VCaP (cell line): ENCODE results near the gene AFF1.
"Not testable (repeated sequence)": the region's sequence is repeated elsewhere in the genome, so short reads cannot be mapped to it uniquely, and the experiment has no call there.

ENCODE experiments used
- H3K27ac ChIP-seq: fragments of 450-650 bp; 2 replicates; pipeline ENCODE4 v1.5.1; 2017
- CTCF ChIP-seq: fragments of 450-650 bp; conservative IDR thresholded peaks from 2 replicates; pipeline ENCODE4 v1.5.1; 2017; ENCODE audit warnings: mild to moderate bottlenecking, moderate library complexity

AFF1 gene

GRCh38 chr4:86993909-86994681 is 59.3 kb downstream of the AFF1 start:
- TF ChIP-seq CTCF, result no peak
- H3K27ac ChIP-seq, result peak overlapping the region; percentile 19; the same call in 1 of the 2 replicates

GRCh38 chr4:86994686-86995085 is 59.9 kb downstream of the AFF1 start:
- H3K27ac ChIP-seq, result peak overlapping the region; percentile 19; the same call in 1 of the 2 replicates
- no peak for TF ChIP-seq CTCF

- not testable (repeated sequence) for H3K27ac ChIP-seq
Measured at GRCh38 chr4:86996510-86996909, 61.7 kb downstream of the AFF1 start.

GRCh38 chr4:86999136-86999643 is 64.4 kb downstream of the AFF1 start:
- H3K27ac ChIP-seq, result no peak overlapping the region
- no peak for TF ChIP-seq CTCF

GRCh38 chr4:87002682-87003043 is 67.9 kb downstream of the AFF1 start:
- TF ChIP-seq CTCF, result no peak
- peak overlapping the region; percentile 99; the same call in 1 of the 2 replicates for H3K27ac ChIP-seq

GRCh38 chr4:87003266-87003665 is 68.5 kb downstream of the AFF1 start:
- H3K27ac ChIP-seq, result peak overlapping the region; percentile 99; the same call in 1 of the 2 replicates
- TF ChIP-seq CTCF, result no peak

GRCh38 chr4:87005369-87005689 is 70.5 kb downstream of the AFF1 start:
- no peak for TF ChIP-seq CTCF
- H3K27ac ChIP-seq, result peak overlapping the region; percentile 99

GRCh38 chr4:87005690-87006425 is 71.0 kb downstream of the AFF1 start:
- H3K27ac ChIP-seq, result peak overlapping the region; percentile 99
- no peak for TF ChIP-seq CTCF
